GM11168 (cell line): ENCODE data around the gene CFAP157.

Experiments
- in situ Hi-C: fragments of 300-500 bp; cut with MboI; formaldehyde crosslinking; loops from one replicate; pipeline ENCODE4 v1.12.0; 2022; ENCODE audit warnings: low sequenced_read_pairs; ENCODE audit not compliant: unreplicated experiment

The CFAP157 gene

DNA sequence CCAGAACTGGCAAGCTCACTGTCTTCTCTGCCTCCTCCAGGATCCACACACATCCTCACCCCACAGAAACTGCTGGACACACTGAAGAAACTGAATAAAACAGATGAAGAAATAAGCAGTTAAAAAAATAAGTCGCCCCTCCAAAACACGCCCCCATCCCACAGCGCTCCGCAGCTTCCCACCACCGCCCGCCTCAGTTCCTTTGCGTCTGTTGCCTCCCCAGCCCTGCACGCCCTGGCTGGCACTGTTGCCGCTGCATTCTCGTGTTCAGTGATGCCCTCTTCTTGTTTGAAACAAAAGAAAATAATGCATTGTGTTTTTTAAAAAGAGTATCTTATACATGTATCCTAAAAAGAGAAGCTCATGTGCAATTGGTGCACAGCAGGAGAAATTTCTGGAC is 16.1 kb upstream of the CFAP157 start:
- in situ Hi-C loops, result no loop called here

DNA sequence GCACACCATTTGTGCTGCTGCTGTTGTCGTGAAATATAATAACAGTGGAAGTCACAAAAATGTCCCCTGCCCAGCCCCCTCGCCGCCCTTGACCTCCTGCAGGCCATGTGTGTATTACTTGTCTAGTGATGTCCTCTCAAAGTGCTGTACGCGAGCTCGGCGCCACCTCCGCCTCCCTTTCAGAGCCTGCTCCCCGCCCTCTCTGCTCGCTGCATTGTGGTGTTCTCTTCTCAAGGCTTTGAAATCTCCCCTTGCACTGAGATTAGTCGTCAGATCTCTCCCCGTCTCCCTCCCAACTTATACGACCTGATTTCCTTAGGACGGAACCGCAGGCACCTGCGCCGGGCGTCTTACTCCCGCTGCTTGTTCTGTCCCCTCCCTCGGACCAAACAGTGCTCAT is 14.7 kb upstream of the CFAP157 start:
- in situ Hi-C loops, result no loop called here

DNA sequence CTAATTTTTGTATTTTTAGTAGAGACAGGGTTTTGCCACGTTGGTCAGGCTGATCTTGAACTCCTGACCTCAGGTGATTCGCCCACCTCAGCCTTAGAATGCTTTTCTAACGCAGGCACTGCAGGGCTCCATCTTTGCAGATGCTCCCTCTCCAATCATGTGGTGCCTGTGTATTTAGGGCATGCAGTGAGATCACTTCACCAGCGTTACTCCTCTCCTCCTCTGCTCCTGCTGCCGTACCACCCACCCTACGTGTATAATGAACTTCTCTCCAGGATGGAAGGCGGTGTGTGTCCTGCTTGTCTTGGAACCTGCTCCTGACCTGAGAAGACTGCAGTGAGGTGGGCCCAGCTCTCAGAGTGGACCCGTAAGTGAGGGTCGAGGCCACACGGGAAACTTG is 13.6 kb upstream of the CFAP157 start:
- in situ Hi-C loops, result no loop called here

DNA sequence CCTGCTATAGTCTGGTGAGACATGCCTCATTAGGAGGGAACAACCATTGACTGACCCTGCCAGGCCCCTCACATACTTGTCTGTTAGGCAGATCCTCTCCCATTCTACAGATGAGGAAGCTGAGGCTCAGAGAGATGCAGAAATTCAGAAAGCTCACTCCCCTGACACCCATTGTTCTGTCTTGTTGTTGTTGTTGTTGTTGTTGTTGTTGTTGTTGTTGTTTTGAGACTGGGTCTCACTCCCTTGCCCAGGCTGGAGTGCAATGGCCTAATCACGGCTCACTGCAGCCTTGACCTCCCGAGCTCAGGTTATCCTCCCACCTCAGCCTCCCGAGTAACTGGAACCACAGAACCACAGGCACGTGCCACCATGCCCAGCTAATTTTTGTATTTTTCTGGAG is 13.1 kb upstream of the CFAP157 start:
- in situ Hi-C loops, result no loop called here

DNA sequence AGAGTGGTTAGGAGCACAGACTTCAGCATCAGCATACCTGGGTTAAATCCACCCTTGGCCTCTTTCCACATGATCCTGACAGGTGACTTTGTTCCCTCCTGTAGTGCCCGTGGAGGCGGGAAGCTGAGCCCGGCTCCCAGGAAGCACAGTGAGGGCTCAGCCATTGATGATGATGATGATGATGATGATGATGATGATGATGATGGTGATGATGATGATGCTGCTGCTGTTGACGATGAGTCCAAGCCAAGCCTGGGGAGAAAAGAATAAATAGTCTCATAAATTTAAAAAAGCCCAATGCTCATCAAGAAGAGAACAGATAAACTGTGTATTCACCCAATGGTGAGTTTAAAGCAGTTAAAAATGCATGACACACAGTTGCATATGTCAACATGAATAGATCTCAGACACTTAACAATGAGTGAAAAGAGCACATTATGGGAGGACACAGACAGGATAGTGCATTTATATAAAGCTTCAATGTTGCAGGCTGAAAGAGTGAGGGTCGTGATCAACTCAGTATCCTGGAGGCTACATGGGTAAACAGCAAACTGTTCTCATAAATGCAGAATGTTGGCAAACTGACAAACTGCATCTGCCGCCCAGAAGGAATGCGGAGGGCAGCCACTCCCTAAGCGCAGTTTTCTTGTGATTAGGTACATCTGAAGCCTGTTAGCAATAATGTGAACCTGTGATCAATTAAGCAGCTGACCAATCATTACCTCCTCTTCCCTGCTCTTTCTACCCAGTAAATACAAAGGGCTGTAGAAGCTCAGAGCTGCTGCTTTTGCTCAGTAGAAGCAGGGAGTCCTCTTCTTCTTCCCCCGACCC is 11.7 kb upstream of the CFAP157 start:
- in situ Hi-C loops, result no loop called here

DNA sequence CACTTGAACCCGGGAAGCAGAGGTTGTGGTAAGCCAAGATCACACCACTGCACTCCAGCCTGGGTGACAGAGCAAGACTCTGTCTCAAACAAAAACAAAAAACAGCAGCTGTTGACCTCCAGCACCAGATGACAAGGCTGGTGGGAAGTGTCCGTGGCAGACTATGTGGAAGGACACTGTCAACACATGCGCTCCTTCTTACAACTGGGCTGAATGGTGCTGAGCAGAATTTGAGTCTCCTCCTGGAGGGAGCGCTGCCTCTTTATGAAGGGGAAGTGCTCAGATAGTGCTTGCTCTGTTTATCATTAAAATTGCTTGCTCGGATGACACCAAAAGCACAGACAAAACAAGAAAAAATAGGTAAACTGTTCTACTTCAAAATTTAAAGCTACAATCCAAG is 9.2 kb upstream of the CFAP157 start:
- in situ Hi-C loops, result no loop called here

DNA sequence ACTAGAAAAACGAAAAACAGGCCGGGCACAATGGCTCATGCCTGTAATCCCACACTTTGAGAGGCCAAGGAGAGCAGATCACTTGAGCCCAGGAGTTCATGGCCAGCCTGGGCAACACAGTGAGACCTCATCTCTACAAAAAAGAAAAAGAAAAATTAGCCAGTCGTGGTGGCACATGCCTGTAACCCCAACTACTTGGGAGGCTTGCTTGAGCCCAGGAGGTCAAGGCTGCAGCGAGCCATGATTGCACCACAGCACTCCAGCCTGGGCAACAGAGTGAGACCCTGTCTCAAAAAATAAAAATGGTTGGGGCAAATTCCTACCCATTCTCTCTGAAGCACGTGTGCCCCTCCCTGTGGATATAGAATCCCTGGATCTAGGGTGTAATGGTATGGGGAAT is 8.4 kb upstream of the CFAP157 start:
- in situ Hi-C loops, result no loop called here

DNA sequence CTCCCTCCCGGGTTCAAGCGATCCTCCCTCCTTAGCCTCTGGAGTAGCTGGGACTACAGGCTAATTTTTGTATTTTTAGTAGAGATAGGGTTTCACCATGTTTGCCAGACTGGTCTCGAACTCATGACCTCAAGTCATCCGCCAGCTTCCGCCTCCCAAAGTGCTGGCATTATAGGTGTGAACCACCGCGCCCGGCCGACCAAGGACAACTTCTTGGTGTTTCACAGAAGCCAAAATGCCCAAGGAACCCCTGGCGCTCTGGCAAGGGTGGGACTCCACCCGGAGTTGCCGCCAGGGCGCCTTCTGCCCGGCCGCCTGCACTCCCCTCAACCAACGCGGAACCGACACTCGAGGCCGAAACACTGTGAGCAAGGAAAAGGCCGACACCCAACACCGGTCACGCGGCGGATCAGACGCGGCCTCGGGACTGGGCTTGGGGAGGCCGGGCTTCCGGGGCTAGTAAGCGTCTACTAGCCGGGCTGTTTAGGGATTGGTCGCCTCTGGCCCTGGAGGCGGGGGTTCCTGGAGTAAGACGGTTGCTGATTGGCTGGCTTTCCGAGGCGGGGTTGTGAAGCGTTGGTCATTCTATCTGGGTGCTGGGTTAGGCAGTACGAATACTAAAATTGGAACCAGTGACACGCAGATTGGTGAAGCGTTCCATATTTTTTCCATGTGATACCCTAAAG is 7.7 kb upstream of the CFAP157 start:
- in situ Hi-C loops, result no loop called here

DNA sequence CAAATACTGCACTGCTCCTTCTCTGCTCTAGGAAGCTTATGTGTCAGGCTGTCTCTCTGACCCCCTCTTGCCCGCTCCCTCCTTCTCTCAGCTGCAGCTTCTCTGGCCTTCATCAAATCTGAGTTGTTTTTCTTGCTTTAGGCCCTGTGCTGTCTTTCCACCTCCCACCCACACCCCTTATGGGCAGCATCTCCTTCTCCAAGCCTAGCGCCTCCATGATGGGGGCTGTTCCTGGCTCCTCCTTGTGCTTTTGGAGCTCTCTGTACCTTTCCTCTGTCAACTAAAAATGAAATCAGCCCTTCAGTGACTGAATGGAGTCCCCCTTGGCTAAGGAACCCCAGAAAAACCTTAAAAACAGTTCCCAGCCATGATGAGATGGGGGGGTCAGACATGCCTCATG is 6.6 kb upstream of the CFAP157 start:
- in situ Hi-C loops, result no loop called here

DNA sequence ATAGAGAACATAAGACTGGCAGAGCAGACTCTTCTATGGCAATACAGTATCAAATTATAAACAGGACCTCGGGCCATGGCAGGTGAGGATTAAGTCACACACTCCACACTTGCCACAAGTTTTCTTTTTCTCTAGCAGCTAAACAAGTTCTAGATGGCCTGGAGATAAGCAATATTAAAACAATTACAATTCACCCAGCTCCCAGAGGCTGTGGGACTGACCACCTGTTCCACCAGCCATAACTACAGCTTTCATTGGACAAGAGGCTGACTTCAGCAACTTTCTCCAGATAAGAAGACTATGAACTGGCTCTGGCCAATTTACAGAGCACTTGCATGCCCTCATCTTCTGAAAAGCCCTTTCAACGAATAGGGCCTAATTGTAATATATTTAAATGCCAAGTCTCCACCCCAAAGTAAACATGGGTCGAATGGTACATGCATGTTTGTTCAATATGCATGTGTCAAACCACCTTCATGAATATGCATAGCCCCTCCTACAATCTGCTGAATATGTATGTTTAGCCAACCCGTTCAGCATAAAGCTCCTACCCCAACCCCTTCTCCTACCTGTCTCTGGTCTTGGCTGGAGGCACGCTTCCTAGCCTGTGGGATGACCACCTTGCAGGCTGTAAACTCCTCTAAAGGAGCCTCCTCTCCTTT is 6.1 kb upstream of the CFAP157 start:
- in situ Hi-C loops, result no loop called here

DNA sequence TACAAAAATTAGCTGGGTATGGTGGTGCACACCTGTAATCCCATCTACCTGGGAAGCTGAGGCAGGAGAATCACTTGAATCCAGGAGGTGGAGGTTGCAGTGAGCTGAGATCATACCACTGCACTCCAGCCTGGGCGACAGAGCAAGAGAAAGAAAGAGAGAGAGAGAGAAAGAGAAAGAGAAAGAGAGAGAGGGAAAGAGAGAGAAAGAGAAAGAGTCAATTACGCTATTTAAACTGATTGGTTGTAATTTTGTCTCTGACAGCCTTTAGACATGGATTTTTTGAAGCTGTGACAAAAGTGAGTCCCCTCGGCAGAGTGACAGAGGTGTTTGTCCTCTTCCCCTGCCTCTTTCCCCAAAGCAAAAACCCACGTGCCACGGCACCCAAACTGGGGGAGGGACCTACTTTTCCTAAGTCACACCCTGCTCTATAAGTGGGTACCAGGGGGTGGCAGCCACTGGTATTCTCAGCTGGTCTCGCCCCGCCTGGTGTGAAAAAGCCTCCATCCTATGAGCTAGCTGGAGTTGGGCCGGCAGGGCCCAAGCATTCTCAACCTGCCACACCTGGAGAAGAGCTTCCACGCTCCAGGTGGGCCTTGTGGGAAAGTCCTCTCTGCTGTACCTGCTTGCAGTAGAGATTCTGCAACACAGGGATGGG is 3.4 kb upstream of the CFAP157 start:
- in situ Hi-C loops, result no loop called here

DNA sequence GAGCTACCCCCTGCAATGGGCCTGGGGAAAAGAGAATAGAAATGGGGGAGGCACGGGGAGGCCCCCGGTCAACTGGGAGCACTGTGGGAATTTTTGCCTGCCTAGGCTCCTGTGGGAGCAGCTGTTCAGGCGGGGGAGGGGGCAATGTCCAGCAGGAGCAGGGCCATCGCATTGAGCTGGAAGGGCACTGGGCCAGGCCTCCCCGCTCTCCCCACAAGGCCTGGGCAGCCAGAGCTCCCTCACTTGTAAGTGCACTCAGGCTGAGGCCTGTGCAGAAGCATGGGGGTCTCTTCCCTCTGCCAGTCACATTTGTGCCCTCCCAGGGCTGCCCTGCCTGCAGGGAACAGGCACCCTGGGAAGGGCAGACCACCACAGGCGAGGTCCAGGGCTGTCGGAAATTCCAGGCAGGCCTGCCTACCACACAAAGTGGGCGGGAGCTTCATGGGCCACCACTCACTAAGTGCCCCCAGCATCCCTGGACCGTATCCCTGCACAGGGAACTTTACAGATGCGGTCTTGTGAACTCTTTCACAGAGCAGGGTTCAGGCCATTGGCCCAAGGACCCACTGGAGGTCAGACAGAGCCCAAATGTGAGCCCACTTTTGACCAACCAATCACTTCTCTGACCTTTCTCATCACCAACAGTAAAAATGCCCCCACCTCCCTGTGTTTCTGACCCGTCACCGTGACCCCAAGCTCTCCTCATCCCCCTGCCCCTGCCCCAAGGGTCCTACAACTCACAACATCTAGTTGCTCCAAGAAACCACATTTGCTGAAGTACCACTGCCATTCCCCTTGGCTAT is 1.0 kb upstream of the CFAP157 start:
- in situ Hi-C loops, result no loop called here

DNA sequence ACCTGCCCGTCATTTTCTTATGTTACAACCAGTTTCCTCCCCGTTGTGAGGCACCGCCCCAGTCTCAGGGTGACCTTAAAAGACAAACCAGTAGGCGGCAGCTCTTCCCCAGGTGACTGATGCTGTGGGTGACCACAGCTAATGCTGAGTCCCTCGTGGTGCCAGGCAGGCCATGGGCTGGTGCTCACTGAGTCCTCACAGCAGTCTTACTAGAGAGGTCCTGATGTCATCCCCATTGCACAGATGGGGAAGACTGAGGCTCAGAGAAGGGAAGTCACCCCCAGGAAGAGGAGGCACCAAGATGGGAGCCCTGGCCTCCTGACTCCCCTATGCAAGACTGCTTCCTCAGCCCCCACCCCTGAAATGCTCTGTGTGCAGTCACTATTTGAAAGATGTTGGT is 978 bp downstream of the CFAP157 start:
- in situ Hi-C loops, result no loop called here

DNA sequence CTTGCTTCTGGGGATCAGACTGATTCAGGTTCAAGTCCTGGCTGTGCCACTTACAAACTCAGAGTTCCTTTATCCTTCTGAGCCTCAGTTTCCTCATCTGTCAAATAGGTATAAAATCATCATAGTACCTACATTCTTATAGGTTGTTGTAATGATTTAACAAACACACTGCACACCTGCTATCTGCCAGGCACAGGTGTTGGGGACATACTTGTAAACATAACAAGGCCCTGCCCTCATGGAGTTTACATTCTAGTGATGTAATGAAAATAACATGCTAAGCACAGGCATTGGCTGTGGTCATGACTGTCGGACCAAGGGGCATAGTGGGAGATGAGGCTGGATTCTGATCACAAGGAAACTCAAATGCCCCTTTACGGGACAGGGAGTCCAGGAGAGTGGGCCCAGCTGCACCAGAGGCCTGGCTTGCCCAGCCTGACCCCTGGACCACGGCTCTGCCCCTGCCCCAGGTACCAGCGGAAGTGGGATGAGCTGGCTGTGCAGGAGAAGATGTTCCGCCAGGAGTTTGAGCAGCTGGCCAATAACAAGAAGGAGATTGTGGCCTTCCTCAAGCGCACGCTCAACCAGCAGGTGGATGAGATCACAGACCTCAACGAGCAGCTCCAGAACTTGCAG is 2.3 kb downstream of the CFAP157 start:
- in situ Hi-C loops, result no loop called here

DNA sequence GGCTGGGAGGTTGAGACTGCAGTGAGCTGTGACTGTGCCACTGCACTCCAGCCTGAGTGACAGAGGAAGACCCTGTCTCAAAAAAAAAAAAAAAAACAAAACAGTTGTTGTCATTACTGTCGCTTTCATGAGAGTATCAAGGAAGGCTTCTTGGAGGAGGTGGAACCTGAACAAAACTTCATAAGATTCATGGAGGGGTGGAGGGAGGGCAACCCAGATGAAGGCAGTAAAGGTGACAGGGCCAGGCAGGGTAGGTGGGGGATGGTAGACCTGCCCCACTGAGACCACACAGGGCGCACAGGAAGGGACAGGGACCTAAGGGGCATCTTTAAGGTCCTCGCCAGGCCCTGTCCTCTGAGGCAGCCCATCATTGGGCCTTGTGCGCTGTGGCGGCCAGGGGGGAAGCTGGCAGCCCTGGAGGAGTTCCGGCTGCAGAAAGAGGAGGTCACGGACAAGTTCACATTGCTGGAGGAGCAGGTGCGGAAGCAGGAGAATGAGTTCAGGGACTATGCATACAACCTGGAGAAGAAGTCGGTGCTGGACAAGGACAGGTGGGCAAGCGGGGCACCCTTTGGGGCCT is 3.5 kb downstream of the CFAP157 start:
- in situ Hi-C loops, result no loop called here

DNA sequence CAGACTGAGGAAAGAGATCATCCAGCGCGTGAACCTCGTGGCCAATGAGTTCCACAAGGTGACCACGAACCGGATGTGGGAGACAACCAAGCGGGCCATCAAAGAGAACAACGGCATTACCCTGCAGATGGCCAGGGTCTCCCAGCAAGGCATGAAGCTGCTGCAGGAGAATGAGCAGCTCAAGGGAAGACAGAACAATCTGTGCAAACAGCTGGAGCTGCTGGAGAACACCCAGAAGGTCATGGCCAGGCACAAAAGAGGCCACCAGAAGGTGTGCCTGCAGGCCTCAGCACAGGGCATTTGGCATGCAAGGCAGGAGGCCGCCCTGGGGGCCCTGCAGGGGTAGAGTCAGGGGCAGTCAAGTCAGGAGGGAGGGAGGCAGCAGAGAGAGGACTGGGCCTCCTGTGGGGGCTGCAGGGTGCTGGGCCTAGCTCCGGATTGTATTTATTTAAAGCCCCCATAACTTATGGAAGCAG is 4.5 kb downstream of the CFAP157 start:
- in situ Hi-C loops, result no loop called here

DNA sequence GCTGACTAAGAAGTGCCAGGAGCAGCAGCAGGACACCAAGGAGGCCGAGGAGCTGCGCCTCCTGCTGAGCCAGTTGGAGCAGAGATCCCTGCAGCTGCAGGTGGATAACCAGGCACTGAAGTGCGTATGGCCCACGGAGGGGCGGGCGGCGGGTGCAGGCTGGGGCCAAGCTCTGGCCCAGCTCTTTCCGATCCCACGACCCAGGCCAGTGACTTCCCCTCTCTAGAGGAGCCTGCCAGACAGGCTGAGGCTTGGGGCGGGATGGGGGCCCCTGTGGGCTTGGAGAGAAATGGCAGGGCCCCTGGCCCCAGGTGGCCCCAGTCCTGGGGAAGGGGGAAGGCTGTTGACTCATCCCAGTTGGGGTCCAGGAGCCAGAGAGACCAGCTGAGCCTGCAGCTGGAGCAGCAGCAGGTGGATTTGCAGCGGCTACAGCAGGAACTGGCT is 5.1 kb downstream of the CFAP157 start:
- in situ Hi-C loops, result no loop called here

DNA sequence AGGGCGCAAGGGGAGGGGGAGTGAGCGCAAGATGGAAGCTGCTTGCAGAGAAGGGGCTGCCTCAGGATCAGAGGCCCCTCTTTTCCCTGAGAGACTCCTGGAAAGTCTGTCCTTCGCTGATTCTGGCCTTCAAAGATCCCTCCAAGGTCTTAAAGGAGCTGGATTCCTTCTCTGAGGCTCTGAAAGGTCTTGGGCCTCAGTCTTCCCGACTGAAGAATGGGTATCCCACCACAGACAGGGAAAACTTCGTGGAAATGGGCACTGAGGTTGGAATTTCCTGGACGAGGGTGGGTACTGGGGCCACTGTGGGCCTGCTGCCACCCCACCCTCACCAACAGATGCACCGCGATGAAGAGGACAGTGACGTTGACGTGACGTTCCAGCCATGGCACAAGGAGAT is 5.6 kb downstream of the CFAP157 start:
- in situ Hi-C loops, result no loop called here

DNA sequence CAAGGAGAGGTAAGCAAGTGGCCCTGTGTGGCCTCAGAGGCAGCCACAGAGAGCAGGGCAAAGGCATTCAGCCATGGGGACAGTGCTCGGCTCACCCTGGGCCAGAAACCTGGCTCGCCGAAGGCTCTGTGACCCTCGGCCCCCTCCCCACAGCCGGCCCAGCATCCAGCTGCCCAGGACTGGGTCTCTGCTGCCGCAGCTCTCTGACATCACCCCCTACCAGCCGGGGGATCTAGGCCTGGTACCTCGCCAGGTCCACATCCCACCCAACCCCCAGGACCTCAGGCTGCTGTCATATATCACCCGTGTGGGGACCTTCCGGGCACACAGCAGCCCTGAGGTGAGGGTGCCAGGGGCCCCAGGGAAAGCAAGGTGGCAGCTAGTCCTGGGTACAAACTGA is 6.1 kb downstream of the CFAP157 start:
- in situ Hi-C loops, result no loop called here
